GM12878 (cell line): Measurements from ENCODE around the gene TRIP11. TPM values are rescaled to one million over a fixed set of nuclear protein-coding genes. Genes with fewer than 3 reads are reported as not detected.
A peak's percentile ranks its signal among the peaks of the same experiment; 100 is the strongest.

ENCODE experiments used
- BMI1 ChIP-seq: fragments of 450-650 bp; IDR thresholded peaks from 2 replicates; pipeline ENCODE4 v1.6.1; 2016; ENCODE audit warnings: mild to moderate bottlenecking, moderate library complexity, borderline replicate concordance
- CEBPZ ChIP-seq: fragments of 150-350 bp; IDR thresholded peaks from 2 replicates; pipeline ENCODE4 v1.6.1; 2016; ENCODE audit warnings: low read depth, low read length
- CREM ChIP-seq: IDR thresholded peaks from 2 replicates; pipeline ENCODE4 v1.6.1; 2014; ENCODE audit warnings: antibody characterized with exemption, low read depth
- E2F8 ChIP-seq: fragments of 450-650 bp; IDR thresholded peaks from 2 replicates; pipeline ENCODE4 v1.6.1; 2018; ENCODE audit warnings: mild to moderate bottlenecking, low read depth, moderate library complexity; ENCODE audit not compliant: partially characterized antibody
- ESRRA ChIP-seq: IDR thresholded peaks from 2 replicates; pipeline ENCODE4 v1.6.1; 2012; ENCODE audit warnings: mild to moderate bottlenecking, low read length, improper control_type of control experiment
- FOS ChIP-seq: IDR thresholded peaks from 3 replicates; pipeline ENCODE4 v1.6.1; 2011; ENCODE audit warnings: borderline replicate concordance; ENCODE audit not compliant: insufficient read length; ENCODE audit errors: extremely low read depth
- GABPA ChIP-seq: IDR thresholded peaks from 2 replicates; pipeline ENCODE4 v1.6.1; 2014; ENCODE audit warnings: antibody characterized with exemption, low read depth, mild to moderate bottlenecking, inconsistent platforms
- IKZF2 ChIP-seq, 2 experiments: fragments of 450-650 bp; IDR thresholded peaks; 2 replicates each; pipeline ENCODE4 v1.6.1; 2017; ENCODE audit warnings: mild to moderate bottlenecking in 2 of 2, moderate library complexity in 2 of 2
- PAX5 ChIP-seq: IDR thresholded peaks from 2 replicates; pipeline ENCODE4 v1.6.1; 2011; ENCODE audit warnings: low read depth, low read length, borderline replicate concordance
- RUNX3 ChIP-seq: IDR thresholded peaks from 2 replicates; pipeline ENCODE4 v1.6.1; 2012; ENCODE audit warnings: low read length, inconsistent platforms
- SMARCA5 ChIP-seq: fragments of 450-650 bp; IDR thresholded peaks from 2 replicates; pipeline ENCODE4 v1.6.1; 2017; ENCODE audit warnings: mild to moderate bottlenecking
- STAT1 ChIP-seq: fragments of 450-650 bp; conservative IDR thresholded peaks from 2 replicates; pipeline ENCODE4 v1.6.1; 2014; ENCODE audit warnings: antibody characterized with exemption, mild to moderate bottlenecking
- TAF1 ChIP-seq: IDR thresholded peaks from 2 replicates; pipeline ENCODE4 v1.6.1; 2011; ENCODE audit warnings: mild to moderate bottlenecking, low read depth, low read length, borderline replicate concordance
- ZBTB4 ChIP-seq: fragments of 450-650 bp; formaldehyde crosslinking; IDR thresholded peaks from 2 replicates; pipeline ENCODE4 v1.4.0; 2022; ENCODE audit warnings: mild to moderate bottlenecking, moderate library complexity
- ZBTB40 ChIP-seq: fragments of 450-650 bp; IDR thresholded peaks from 2 replicates; pipeline ENCODE4 v1.6.1; 2016; ENCODE audit warnings: mild to moderate bottlenecking, moderate library complexity, borderline replicate concordance
- polyA plus RNA-seq, 11 experiments: library from polyadenylated mRNA; depleted of rRNA in 4 of 11; unstranded in 6 of 11; stranded (reverse) in 5 of 11; fragments of >200 nt; fragmentation: Nextera tagmentation in 4 of 11; fragmentation: Illumina TruSeq in 1 of 11; extraction: Ambion mirVana in 4 of 11; extraction: Trizol in 1 of 11; gene quantifications; 1 replicate in 1 of 11; 2 replicates in 10 of 11; pipeline versions ENCODE4 v1.2.1 to v1.2.3, GENCODE V29; 2011 to 2016; ENCODE audit warnings: inconsistent platforms in 2 of 11, missing spikeins in 2 of 11, low read depth in 1 of 11
- total RNA-seq, 4 experiments: library from RNA; depleted of rRNA in 3 of 4; stranded (reverse); fragments of >200 nt in 3 of 4; fragmentation: Illumina TruSeq in 1 of 4; extraction: Trizol in 1 of 4; gene quantifications; 2 replicates each; pipeline versions ENCODE4 v1.2.1 to v1.2.3, GENCODE V29; 2013 to 2021

TRIP11 gene
- total and polyA plus RNA-seq, 10 of the 15 experiments (the other 5 are each of a cell fraction or from before 2014, with no cell fraction given): 5.3 to 46.1 (median 19.9) TPM

- TF ChIP-seq E2F8 (peak; percentile 27), ESRRA (peak; percentile 77; the same call in 1 of the 2 replicates), PAX5 (peak; percentile 36; the same call in 1 of the 2 replicates), RUNX3 (peak; percentile 98), CEBPZ (no peak), SMARCA5 (peak; percentile 75; the same call in 1 of the 2 replicates), CREM (peak; percentile 89), ZBTB40 (peak; percentile 70; the same call in 1 of the 2 replicates), ZBTB4 (CRISPR knock-in tag) (no peak), TAF1 (peak; percentile 96), BMI1 (no peak), IKZF2 (IDR thresholded peaks at IDR 0.05) (peak; percentile 30 to 55), GABPA (peak; percentile 71), FOS (no peak), STAT1 (no peak)
These were observed at the start of gene TRIP11 (continued) for GRCh38 chr14:92039719-92040430.
